ENCODE data around the gene MRFAP1. TPM values are rescaled to one million over a fixed set of nuclear protein-coding genes. Genes with fewer than 3 reads are reported as not detected.

Gene MRFAP1
- total RNA-seq, 6 experiments from 2014 or later, result 332 to 418 (median 364) TPM

DNA sequence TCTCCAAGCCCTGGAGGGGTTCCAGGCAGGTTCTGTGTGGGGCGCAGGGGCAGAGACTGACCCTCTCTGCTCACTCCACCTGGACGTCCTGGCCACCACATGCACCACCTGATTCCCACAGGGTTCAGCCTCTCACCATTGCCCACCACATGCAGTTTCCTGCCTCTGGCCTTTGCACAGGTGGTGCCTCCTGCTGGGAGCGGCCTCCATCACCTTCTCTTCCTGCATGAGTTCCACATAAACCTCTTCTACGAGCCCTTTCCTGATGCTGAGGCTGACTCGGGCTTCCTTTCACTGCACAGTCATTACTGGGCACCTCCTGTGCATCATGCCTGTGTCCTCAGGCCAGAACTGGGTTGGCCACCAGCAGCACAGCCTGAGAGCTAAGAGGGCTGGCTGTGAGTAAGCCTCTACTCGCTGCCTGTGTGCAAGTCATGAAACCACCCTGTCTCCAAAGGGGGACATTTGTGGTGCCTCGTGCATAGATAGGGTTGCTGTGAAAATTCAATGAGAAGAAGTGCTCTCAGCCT is 45.6 kb upstream of the MRFAP1 start:
- TF ChIP-seq, protein P1, sequence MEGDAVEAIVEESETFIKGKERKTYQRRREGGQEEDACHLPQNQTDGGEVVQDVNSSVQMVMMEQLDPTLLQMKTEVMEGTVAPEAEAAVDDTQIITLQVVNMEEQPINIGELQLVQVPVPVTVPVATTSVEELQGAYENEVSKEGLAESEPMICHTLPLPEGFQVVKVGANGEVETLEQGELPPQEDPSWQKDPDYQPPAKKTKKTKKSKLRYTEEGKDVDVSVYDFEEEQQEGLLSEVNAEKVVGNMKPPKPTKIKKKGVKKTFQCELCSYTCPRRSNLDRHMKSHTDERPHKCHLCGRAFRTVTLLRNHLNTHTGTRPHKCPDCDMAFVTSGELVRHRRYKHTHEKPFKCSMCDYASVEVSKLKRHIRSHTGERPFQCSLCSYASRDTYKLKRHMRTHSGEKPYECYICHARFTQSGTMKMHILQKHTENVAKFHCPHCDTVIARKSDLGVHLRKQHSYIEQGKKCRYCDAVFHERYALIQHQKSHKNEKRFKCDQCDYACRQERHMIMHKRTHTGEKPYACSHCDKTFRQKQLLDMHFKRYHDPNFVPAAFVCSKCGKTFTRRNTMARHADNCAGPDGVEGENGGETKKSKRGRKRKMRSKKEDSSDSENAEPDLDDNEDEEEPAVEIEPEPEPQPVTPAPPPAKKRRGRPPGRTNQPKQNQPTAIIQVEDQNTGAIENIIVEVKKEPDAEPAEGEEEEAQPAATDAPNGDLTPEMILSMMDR (IDR thresholded peaks at IDR 0.05), result no peak
- DNase-seq, result peak; percentile 43
- peak overlapping the region; percentile 6 for H3K27ac Mint-ChIP-seq

DNA sequence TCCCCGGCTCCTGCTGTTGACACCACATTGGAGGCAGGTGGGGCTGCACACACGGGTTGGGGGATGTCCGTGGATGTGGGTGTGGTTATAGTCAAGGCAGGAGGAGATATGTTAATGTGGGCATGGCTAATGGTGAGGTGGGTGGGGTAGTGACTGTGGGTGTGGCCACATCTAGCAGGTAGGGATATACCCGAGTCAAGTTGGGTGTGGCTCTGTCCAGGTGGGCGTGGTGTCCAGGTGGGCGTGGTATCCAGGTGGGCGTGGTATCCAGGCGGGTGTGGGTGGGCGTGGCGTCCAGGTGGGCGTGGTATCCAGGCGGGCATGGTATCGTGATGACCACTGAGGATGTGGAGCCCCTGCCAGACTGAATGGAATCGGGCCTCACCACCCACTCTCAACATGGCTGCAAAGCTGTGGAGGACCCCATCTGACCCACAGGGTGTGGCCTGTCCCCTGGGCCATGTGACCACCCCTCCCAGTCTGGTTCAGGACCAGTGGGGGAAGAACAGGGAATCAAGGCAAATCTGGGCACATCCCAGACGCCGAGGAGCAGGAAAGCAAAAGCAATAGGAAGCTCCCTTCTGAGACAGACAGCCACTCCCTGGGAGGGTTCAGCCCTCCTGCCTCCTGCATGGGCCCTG is 44.5 kb upstream of the MRFAP1 start:
- no peaks in the 10 kb centered on the region for H3K9me3 Mint-ChIP-seq
- peaks cover 8% of the 10 kb centered on the region; the same call in 1 of the 2 replicates for H3K4me1 Mint-ChIP-seq (ENCODE audit: low read depth)
- TF ChIP-seq, protein P1 (IDR thresholded peaks at IDR 0.05), result no peak
- H3K27me3 Mint-ChIP-seq (ENCODE audit: insufficient read depth), result no peaks in the 10 kb centered on the region; the same call in 1 of the 2 replicates
- no peak overlapping the region for H3K4me3 Mint-ChIP-seq
- no peak overlapping the region for H3K27ac Mint-ChIP-seq
- DNase-seq, result no peak
- peaks cover 7% of the 10 kb centered on the region; the same call in 1 of the 2 replicates for H3K36me3 Mint-ChIP-seq (ENCODE audit: low read depth)

More for the DNA sequence above, 45.6 kb upstream of the MRFAP1 start:
- H3K27me3 Mint-ChIP-seq (ENCODE audit: insufficient read depth), result no peaks in the 10 kb centered on the region; the same call in 1 of the 2 replicates
- peaks cover 7% of the 10 kb centered on the region; the same call in 1 of the 2 replicates for H3K36me3 Mint-ChIP-seq (ENCODE audit: low read depth)
- no peaks in the 10 kb centered on the region for H3K9me3 Mint-ChIP-seq
- no peak overlapping the region for H3K4me3 Mint-ChIP-seq
- H3K4me1 Mint-ChIP-seq (ENCODE audit: low read depth), result peaks cover 8% of the 10 kb centered on the region; the same call in 1 of the 2 replicates

DNA sequence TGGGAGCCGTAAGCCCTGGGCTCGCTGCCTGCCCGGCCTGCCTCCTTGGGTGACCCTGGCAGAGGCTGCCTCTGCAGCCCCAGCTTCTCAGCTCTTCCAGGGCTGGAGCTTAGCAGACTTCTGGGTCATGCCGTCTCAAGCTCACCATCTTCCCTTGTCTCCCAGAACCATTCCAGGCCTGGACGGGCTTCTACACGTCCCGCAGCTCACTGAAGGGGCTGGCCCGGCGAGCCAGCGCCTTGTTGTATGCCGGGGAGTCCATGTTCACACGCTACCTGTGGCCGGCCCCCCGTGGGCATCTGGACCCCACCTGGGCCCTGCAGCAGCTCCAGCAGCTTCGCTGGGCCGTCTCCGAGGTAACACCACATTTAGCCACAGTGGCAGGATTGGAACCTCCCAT is 43.5 kb upstream of the MRFAP1 start:
- Mint-ChIP-seq H3K4me3 (no peak overlapping the region), H3K36me3 (ENCODE audit: low read depth) (peaks cover 7% of the 10 kb centered on the region), H3K9me3 (no peaks in the 10 kb centered on the region), H3K4me1 (ENCODE audit: low read depth) (peaks cover 8% of the 10 kb centered on the region; the same call in 1 of the 2 replicates), H3K27ac (no peak overlapping the region), H3K27me3 (ENCODE audit: insufficient read depth) (no peaks in the 10 kb centered on the region; the same call in 1 of the 2 replicates)
- no peak for DNase-seq
- TF ChIP-seq, protein P1 (IDR thresholded peaks at IDR 0.05), result no peak

DNA sequence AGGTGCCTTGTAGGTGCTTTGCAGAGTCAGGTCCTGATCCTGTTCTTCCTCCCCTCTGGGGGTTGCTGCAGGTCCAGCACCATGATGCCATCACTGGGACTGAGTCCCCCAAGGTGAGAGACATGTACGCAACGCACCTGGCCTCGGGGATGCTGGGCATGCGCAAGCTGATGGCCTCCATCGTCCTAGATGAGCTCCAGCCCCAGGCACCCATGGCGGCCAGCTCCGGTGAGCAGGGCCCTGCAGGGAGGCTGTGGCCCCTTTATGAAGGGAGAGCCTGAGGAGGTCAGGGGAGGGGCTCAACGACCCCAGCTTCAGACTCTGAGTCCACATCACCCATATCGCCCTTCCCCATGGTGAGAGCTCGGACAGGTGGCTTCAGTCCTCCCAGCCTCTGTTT is 42.4 kb upstream of the MRFAP1 start:
- Mint-ChIP-seq H3K27me3 (ENCODE audit: insufficient read depth) (no peaks in the 10 kb centered on the region; the same call in 1 of the 2 replicates), H3K27ac (no peak overlapping the region), H3K4me1 (ENCODE audit: low read depth) (peaks cover 8% of the 10 kb centered on the region; the same call in 1 of the 2 replicates), H3K9me3 (no peaks in the 10 kb centered on the region), H3K4me3 (no peak overlapping the region), H3K36me3 (ENCODE audit: low read depth) (peaks cover 7% of the 10 kb centered on the region)
- TF ChIP-seq, protein P1 (IDR thresholded peaks at IDR 0.05), result no peak
- DNase-seq, result no peak

DNA sequence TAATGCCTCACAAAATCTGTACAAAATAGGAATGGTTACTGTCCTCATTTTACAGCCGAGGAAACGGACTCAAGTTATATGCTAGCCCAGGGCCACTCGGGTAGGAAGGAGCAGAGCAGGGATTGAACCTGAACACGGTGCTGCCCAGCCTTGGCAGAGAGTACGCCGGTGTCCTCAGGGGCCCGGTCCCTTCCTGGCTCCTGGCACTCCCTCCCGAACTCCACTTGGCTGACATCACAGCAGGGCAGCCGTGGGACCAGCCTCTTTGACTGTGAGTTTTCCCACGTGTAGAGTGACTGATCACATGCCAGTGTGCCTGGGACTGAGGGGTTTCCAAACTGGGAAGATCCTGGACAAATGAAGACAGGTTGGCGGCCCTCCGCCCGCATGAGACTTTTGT is 41.8 kb upstream of the MRFAP1 start:
- Mint-ChIP-seq H3K27ac (no peak overlapping the region), H3K27me3 (ENCODE audit: insufficient read depth) (no peaks in the 10 kb centered on the region; the same call in 1 of the 2 replicates), H3K4me3 (no peak overlapping the region), H3K9me3 (no peaks in the 10 kb centered on the region), H3K4me1 (ENCODE audit: low read depth) (peaks cover 8% of the 10 kb centered on the region; the same call in 1 of the 2 replicates), H3K36me3 (ENCODE audit: low read depth) (peaks cover 10% of the 10 kb centered on the region)
- no peak for DNase-seq
- TF ChIP-seq, protein P1 (IDR thresholded peaks at IDR 0.05), result no peak

Data from HFFc6 (cell line).